Measurements from ENCODE around the gene DUSP7. TPM values are rescaled to one million over a fixed set of nuclear protein-coding genes. Genes with fewer than 3 reads are reported as not detected.

DUSP7 gene
- total and polyA plus RNA-seq, 2 experiments from 2014 or later: 6.4 to 13.1 TPM

DNA sequence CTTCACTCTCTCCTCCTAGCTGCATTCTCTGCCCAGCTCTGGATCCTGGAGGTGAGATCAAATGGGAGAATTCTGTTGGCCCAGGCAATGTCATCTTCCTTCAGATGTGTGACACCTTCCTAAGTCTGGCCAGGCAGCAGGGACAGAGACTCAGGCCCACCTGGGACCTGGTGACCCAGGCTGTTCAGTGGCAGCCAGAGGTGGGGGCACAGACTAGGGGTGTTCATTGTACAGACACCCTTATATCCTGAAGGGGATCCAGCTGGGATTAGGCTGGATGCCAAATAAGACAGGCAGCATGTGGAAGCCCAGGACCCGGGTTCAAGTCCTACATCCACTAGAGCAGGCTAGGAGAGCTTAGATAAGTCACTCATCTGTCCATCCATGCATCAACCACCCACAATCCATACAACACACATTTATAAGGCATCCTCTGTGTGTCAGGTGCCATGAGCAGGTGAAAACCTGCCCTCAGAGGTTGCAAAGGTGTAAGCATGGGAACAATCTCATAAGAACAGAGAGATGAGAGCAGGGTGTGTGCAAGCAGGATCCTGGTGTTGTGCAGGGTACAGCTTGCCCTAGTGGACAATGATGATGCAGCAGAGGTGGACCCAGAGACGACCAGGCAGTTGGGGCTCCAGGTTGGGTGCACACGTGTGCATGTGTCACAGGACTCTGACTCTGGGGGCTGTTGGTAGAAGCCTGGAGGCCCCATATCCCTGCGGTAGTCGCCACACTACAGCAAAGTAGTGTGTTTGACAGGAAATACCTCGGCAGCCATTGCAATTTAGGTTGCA is 42.4 kb downstream of the DUSP7 start:
- no peak overlapping the region for H3K4me3 ChIP-seq
- DNase-seq (ENCODE audit: low spot score): no peak
- H3K79me2 ChIP-seq: no peaks in the 10 kb centered on the region
- no peaks in the 10 kb centered on the region for H4K20me1 ChIP-seq (ENCODE audit: insufficient read depth, poor library complexity, severe bottlenecking)
- H3K4me2 ChIP-seq: no peak overlapping the region
- no peaks in the 10 kb centered on the region for H3K36me3 ChIP-seq (replicated peaks; ENCODE audit: insufficient read depth, low read depth)
- TF ChIP-seq EZH2 (IDR thresholded peaks at IDR 0.05; ENCODE audit: borderline replicate concordance): no peak
- no peak for TF ChIP-seq EZH2phosphoT487 (IDR thresholded peaks at IDR 0.05; ENCODE audit: low read depth, severe bottlenecking, unreplicated experiment)
- TF ChIP-seq, protein P1, sequence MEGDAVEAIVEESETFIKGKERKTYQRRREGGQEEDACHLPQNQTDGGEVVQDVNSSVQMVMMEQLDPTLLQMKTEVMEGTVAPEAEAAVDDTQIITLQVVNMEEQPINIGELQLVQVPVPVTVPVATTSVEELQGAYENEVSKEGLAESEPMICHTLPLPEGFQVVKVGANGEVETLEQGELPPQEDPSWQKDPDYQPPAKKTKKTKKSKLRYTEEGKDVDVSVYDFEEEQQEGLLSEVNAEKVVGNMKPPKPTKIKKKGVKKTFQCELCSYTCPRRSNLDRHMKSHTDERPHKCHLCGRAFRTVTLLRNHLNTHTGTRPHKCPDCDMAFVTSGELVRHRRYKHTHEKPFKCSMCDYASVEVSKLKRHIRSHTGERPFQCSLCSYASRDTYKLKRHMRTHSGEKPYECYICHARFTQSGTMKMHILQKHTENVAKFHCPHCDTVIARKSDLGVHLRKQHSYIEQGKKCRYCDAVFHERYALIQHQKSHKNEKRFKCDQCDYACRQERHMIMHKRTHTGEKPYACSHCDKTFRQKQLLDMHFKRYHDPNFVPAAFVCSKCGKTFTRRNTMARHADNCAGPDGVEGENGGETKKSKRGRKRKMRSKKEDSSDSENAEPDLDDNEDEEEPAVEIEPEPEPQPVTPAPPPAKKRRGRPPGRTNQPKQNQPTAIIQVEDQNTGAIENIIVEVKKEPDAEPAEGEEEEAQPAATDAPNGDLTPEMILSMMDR (IDR thresholded peaks at IDR 0.05; ENCODE audit: poor library complexity): no peak
- no peaks in the 10 kb centered on the region for H3K4me1 ChIP-seq (ENCODE audit: insufficient read depth)
- WGBS (ENCODE audit: low lambda C conversion rate, missing lambda C conversion rate): 86% methylated on average over 6 of the region's 6 CpGs
- H3K27ac ChIP-seq: no peak overlapping the region
- no peaks in the 10 kb centered on the region for H3K9me3 ChIP-seq (ENCODE audit: low read depth)
- H3K27me3 ChIP-seq: no peaks in the 10 kb centered on the region
- no peak overlapping the region for H2AFZ ChIP-seq
- H3K9me2 ChIP-seq (replicated peaks; ENCODE audit: insufficient read depth): no peaks in the 10 kb centered on the region

DNA sequence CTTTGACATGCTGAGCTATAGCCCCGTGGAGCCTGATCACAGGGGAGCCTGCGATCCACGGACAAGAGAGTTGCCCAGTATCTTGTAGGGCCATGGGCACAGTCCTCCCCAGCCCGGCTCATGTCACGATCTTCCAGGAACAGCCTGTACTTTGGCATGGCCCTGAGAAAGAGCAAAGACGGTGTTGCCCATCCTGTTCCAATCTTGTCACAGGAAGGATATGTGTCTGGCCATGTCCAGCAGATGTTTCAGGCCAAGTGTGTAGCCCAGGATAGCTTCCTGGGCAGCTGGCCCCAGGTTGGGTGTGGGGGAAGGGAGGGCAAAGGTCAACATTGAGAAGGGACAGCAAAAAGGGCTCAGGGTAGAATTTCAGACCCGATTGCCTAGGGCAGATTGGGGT is 43.7 kb downstream of the DUSP7 start:
- Histone ChIP-seq H3K27me3 (no peaks in the 10 kb centered on the region), H2AFZ (no peak overlapping the region), H3K79me2 (no peaks in the 10 kb centered on the region), H3K9me3 (ENCODE audit: low read depth) (no peaks in the 10 kb centered on the region), H3K9me2 (replicated peaks; ENCODE audit: insufficient read depth) (no peaks in the 10 kb centered on the region), H4K20me1 (ENCODE audit: insufficient read depth, poor library complexity, severe bottlenecking) (no peaks in the 10 kb centered on the region), H3K4me2 (no peak overlapping the region), H3K36me3 (replicated peaks; ENCODE audit: insufficient read depth, low read depth) (no peaks in the 10 kb centered on the region), H3K27ac (no peak overlapping the region), H3K4me1 (ENCODE audit: insufficient read depth) (no peaks in the 10 kb centered on the region), H3K4me3 (no peak overlapping the region)
- DNase-seq (ENCODE audit: low spot score): no peak
- WGBS (ENCODE audit: low lambda C conversion rate, missing lambda C conversion rate): 81% methylated on average over 7 of the region's 7 CpGs
- TF ChIP-seq, protein P1 (IDR thresholded peaks at IDR 0.05; ENCODE audit: poor library complexity): no peak
- TF ChIP-seq EZH2 (IDR thresholded peaks at IDR 0.05; ENCODE audit: borderline replicate concordance): no peak
- TF ChIP-seq EZH2phosphoT487 (IDR thresholded peaks at IDR 0.05; ENCODE audit: low read depth, severe bottlenecking, unreplicated experiment): no peak

DNA sequence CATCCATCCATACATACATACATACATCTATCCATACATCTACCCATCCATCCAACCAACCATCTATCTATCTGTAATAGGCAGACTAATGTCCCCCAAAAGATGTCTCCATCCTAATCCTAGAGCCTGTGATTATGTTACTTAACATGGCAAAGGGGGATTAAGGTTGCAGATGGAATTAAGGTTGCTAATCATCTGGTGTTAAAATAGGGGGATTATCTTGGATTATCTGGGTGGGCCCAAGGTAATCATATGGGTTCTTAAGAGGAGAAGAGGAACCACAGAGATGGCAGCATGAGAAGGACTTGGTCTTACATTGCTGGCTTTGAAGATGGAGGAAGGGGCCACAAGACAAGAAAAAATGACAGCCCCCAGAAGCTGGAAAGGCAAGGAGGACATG is 45.9 kb downstream of the DUSP7 start:
- H3K4me1 ChIP-seq (ENCODE audit: insufficient read depth): peaks cover 8% of the 10 kb centered on the region
- H3K9me2 ChIP-seq (replicated peaks; ENCODE audit: insufficient read depth): no peaks in the 10 kb centered on the region
- no peak for DNase-seq (ENCODE audit: low spot score)
- no peaks in the 10 kb centered on the region for H3K79me2 ChIP-seq
- no peaks in the 10 kb centered on the region for H4K20me1 ChIP-seq (ENCODE audit: insufficient read depth, poor library complexity, severe bottlenecking)
- H3K27me3 ChIP-seq: no peaks in the 10 kb centered on the region
- no peaks in the 10 kb centered on the region for H3K9me3 ChIP-seq (ENCODE audit: low read depth)
- H3K27ac ChIP-seq: no peak overlapping the region
- H3K4me3 ChIP-seq: no peak overlapping the region
- H3K4me2 ChIP-seq: no peak overlapping the region
- no peaks in the 10 kb centered on the region for H3K36me3 ChIP-seq (replicated peaks; ENCODE audit: insufficient read depth, low read depth)
- no peak overlapping the region for H2AFZ ChIP-seq
- TF ChIP-seq, protein P1 (IDR thresholded peaks at IDR 0.05; ENCODE audit: poor library complexity): no peak
- TF ChIP-seq EZH2 (IDR thresholded peaks at IDR 0.05; ENCODE audit: borderline replicate concordance): no peak
- TF ChIP-seq EZH2phosphoT487 (IDR thresholded peaks at IDR 0.05; ENCODE audit: low read depth, severe bottlenecking, unreplicated experiment): no peak

All from hepatocyte (in vitro differentiated cells).